Measurements from ENCODE around the gene KCND3.

KCND3 gene

DNA sequence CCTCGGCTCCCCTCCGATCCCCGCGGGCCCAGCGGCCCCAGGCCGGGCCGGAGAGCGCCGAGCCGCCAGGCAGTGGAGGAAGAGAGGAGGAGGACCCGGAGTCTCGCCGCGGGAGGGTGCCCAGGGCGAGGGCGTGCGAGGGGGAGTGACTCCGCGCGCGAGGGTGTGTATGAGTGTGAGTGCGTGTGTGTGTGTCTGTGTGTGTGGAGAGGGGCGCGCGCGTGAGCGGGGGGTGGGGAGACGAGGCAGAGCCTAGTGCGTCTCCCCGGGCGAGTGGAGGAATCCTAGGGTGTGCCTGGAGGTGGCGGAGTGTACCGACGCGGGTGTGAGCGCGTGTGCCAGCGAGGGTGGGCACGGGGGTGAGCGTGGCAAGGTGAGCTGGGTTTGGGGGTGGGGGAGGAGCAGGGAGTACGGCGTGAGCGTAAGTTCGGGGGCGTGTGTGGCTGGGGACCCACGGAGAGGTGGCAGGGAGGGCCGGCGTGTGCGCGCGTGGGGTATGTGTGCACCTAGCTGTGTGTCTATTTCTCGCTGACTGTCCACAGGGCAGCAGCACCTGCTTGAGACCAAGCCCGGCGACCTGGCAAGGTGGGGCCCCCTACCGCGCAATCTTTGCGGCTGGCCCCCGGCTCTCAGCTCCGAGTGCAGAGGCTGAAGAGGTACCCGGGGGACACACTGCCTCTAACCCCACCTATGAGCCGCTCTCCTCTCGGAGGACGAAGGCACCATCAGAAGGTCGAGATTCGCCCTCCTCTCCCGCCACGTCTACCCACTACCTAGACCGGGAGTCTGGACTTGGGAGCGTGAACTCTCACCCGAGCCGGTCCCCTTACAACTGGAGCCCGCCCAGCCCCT, 784 bp upstream of the KCND3 start:
- TF ChIP-seq, protein P1, sequence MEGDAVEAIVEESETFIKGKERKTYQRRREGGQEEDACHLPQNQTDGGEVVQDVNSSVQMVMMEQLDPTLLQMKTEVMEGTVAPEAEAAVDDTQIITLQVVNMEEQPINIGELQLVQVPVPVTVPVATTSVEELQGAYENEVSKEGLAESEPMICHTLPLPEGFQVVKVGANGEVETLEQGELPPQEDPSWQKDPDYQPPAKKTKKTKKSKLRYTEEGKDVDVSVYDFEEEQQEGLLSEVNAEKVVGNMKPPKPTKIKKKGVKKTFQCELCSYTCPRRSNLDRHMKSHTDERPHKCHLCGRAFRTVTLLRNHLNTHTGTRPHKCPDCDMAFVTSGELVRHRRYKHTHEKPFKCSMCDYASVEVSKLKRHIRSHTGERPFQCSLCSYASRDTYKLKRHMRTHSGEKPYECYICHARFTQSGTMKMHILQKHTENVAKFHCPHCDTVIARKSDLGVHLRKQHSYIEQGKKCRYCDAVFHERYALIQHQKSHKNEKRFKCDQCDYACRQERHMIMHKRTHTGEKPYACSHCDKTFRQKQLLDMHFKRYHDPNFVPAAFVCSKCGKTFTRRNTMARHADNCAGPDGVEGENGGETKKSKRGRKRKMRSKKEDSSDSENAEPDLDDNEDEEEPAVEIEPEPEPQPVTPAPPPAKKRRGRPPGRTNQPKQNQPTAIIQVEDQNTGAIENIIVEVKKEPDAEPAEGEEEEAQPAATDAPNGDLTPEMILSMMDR (IDR thresholded peaks at IDR 0.05; ENCODE audit: low read depth, low read length, missing control alignments), result no peak
- no peak overlapping the region for H3K4me3 ChIP-seq (ENCODE audit: low read depth, low read length)
- DNase-seq (ENCODE audit: low read depth), result no peak

DNA sequence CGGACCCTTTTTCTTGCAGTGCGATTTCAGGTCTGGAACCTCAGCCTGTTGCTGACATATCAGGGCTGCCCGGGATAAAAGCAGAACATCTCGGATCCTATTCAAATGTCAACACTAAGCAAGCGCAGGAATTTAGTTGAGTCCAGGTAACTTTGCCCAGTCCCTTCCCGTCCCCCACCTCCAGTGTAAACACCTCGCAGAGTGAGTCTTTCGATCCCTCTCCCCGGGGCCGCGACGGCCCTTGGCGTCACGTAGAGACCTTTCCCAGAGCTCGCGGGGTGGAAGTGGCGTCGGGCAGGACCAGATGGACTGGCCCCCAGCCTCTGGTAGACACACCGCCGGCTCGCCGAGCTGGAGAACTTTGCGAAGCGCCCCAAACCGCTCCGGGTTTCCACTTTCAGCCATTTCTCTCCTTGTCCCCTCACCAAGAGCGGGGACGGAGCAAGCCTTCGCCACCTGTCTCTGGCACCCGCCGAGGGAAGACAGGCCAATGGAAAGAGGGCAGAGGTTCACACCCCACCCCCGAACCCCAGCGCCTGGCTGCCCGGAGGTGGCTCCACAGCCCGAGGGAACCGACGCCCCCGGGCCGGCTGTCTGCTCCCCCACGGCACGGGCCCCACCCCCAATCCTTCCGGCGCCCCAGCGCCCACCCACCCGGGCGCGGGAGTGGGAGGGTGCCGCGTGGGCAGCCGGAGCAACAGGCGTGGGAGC, 570 bp downstream of the KCND3 start:
- DNase-seq (ENCODE audit: low read depth), result no peak
- TF ChIP-seq, protein P1 (IDR thresholded peaks at IDR 0.05; ENCODE audit: low read depth, low read length, missing control alignments), result no peak
- no peak overlapping the region for H3K4me3 ChIP-seq (ENCODE audit: low read depth, low read length)

DNA sequence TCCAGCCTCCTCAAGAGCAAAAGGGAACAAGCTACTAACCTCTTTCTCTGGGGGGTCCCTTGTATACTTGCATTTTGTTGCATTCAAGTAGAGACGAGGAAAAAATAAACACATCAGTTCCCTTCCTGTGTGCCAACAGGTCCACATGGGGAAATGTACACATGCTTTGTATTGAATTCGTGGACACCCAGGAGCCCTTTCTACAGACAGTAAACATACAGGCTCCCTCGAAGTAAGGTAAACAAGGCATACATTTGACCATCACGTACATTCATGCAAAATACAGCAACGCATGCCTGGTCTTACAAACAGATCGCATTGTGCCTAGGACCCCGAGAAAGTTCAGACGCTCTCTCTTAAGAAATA, 1.1 kb downstream of the KCND3 start:
- TF ChIP-seq, protein P1 (IDR thresholded peaks at IDR 0.05; ENCODE audit: low read depth, low read length, missing control alignments), result no peak
- DNase-seq (ENCODE audit: low read depth), result no peak
- H3K4me3 ChIP-seq (ENCODE audit: low read depth, low read length), result no peak overlapping the region

DNA sequence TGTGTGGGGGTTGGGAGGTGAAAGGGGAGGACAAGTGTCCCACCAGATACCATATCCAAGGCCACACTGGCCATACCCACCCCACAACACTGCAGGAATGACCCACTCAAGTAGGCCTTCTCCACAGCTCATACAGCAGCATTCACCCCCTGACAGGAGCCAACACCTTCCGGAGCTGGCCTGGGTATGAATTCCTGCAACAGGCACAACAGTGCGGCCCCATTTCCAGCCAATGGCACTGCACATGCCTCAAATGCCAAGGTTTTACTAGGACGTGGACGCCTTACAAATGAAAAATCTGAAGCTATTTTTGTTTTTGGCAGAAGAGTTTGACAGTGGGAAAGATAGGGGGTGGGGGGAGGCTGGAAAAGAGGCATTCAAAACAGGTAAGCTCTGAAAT, 2.0 kb downstream of the KCND3 start:
- no peak for DNase-seq (ENCODE audit: low read depth)
- H3K4me3 ChIP-seq (ENCODE audit: low read depth, low read length), result no peak overlapping the region
- TF ChIP-seq, protein P1 (IDR thresholded peaks at IDR 0.05; ENCODE audit: low read depth, low read length, missing control alignments), result no peak

DNA sequence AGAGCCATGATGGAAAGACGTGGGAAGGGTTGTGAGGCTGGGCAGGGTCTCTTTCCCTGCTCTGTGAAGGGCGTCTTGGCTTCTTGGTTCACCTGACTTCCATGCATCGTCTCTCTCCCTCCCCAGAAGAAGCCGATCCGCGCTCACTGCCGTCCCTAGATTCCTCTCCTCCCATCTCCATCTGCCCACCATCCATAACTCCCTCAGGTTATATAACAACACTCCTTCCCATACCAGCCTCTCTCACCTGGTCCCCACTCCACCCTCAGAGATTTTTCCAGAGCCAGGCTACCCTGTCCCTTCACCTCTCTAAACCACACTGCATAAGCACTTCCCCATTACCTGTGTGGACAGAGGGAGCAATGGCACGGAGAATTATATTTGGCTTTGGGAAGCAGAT, 6.0 kb downstream of the KCND3 start:
- TF ChIP-seq, protein P1 (IDR thresholded peaks at IDR 0.05; ENCODE audit: low read depth, low read length, missing control alignments), result no peak
- no peak for DNase-seq (ENCODE audit: low read depth)
- no peak overlapping the region for H3K4me3 ChIP-seq (ENCODE audit: low read depth, low read length)

DNA sequence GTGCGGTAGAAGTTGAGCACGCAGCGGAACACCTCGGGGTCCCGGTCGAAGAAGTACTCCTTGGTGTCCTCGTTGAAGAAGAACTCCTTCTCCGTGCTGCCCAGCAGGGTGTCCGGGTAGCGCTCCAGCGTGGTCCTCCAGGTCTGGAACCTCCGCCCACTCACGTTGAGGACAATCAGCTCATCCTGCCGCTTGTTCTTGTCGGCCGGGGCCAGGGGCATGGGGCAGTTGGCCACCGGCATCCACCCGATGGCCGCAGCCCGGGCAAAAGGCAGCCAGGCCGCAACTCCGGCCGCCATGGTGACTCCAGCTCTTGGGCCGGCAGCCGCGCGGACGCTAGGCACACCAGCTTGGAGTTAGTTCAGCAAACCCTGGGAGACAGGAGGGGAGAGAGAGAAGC, 7.0 kb downstream of the KCND3 start:
- no peak for DNase-seq (ENCODE audit: low read depth)
- TF ChIP-seq, protein P1 (IDR thresholded peaks at IDR 0.05; ENCODE audit: low read depth, low read length, missing control alignments), result no peak
- no peak overlapping the region for H3K4me3 ChIP-seq (ENCODE audit: low read depth, low read length)
